IPS-15b (cell line): ENCODE results near the gene GDI2.
"Not testable (repeated sequence)": the region's sequence is repeated elsewhere in the genome, so short reads cannot be mapped to it uniquely, and the experiment has no call there.

ENCODE experiments used
- H3K27me3 ChIP-seq: one replicate; pipeline ENCODE4 v1.6.1; 2013; ENCODE audit warnings: low read length; ENCODE audit not compliant: control insufficient read depth, insufficient read depth
- H3K36me3 ChIP-seq: one replicate; pipeline ENCODE4 v1.6.1; 2013; ENCODE audit warnings: low read length; ENCODE audit not compliant: control insufficient read depth, insufficient read depth
- H3K4me1 ChIP-seq: one replicate; pipeline ENCODE4 v1.6.1; 2013; ENCODE audit warnings: mild to moderate bottlenecking, low read length; ENCODE audit not compliant: control insufficient read depth, insufficient read depth
- H3K4me3 ChIP-seq: one replicate; pipeline ENCODE4 v1.5.1; 2013; ENCODE audit warnings: low read depth, low read length
- H3K9ac ChIP-seq: one replicate; pipeline ENCODE4 v1.6.1; 2013; ENCODE audit warnings: low read depth, mild to moderate bottlenecking, low read length
- H3K9me3 ChIP-seq: one replicate; pipeline ENCODE4 v1.6.1; 2013; ENCODE audit warnings: mild to moderate bottlenecking, low read length; ENCODE audit not compliant: control insufficient read depth, insufficient read depth

Gene GDI2

GRCh38 chr10:5818894-5819293, 5.7 kb upstream of the GDI2 start:
- Histone ChIP-seq H3K36me3 (no peaks in the 10 kb centered on the region), H3K9ac (no peak overlapping the region), H3K4me3 (no peak overlapping the region), H3K27me3 (no peaks in the 10 kb centered on the region), H3K4me1 (no peaks in the 10 kb centered on the region), H3K9me3 (no peaks in the 10 kb centered on the region)

DNA sequence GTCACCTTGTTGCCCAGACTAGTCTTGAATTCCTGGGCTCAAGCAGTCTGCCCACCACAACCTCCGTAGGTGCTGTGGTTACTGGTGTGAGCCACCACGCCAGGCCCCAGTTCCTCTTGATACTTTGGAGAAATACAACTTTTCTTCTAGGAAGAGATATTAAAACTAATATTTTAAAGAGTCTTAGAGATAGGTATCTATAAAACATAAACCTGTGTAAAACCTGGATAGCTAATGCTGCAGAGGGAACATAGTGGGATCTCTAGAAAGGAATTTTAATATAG, 4.8 kb upstream of the GDI2 start:
- no peak overlapping the region for H3K9ac ChIP-seq
- H3K9me3 ChIP-seq = no peaks in the 10 kb centered on the region
- H3K4me3 ChIP-seq = no peak overlapping the region
- H3K36me3 ChIP-seq = no peaks in the 10 kb centered on the region
- H3K27me3 ChIP-seq = no peaks in the 10 kb centered on the region
- H3K4me1 ChIP-seq = no peaks in the 10 kb centered on the region

- H3K9ac ChIP-seq = no peak overlapping the region
- H3K27me3 ChIP-seq = no peaks in the 10 kb centered on the region
- no peaks in the 10 kb centered on the region for H3K9me3 ChIP-seq
- H3K36me3 ChIP-seq = no peaks in the 10 kb centered on the region
- no peaks in the 10 kb centered on the region for H3K4me1 ChIP-seq
- H3K4me3 ChIP-seq = no peak overlapping the region
Observed at GRCh38 chr10:5817322-5818047, 4.3 kb upstream of the GDI2 start.

- Histone ChIP-seq H3K4me3 (no peak overlapping the region), H3K4me1 (peaks cover 2% of the 10 kb centered on the region), H3K27me3 (no peaks in the 10 kb centered on the region), H3K36me3 (no peaks in the 10 kb centered on the region), H3K9me3 (no peaks in the 10 kb centered on the region), H3K9ac (no peak overlapping the region)
Observed at GRCh38 chr10:5816170-5816569, 2.9 kb upstream of the GDI2 start.

GRCh38 chr10:5814110-5815107, 1.2 kb upstream of the GDI2 start:
- H3K9ac ChIP-seq = peak overlapping the region; percentile 96
- peak overlapping the region; percentile 81 for H3K4me3 ChIP-seq
- H3K27me3 ChIP-seq = no peaks in the 10 kb centered on the region
- peaks cover 8% of the 10 kb centered on the region for H3K4me1 ChIP-seq
- no peaks in the 10 kb centered on the region for H3K36me3 ChIP-seq
- no peaks in the 10 kb centered on the region for H3K9me3 ChIP-seq

- Histone ChIP-seq H3K36me3 (no peaks in the 10 kb centered on the region), H3K27me3 (no peaks in the 10 kb centered on the region), H3K9me3 (no peaks in the 10 kb centered on the region), H3K4me1 (peaks cover 9% of the 10 kb centered on the region), H3K4me3 (peak overlapping the region; percentile 90), H3K9ac (peak overlapping the region; percentile 97)
Observed at GRCh38 chr10:5813091-5813340, 218 bp downstream of the GDI2 start.

DNA sequence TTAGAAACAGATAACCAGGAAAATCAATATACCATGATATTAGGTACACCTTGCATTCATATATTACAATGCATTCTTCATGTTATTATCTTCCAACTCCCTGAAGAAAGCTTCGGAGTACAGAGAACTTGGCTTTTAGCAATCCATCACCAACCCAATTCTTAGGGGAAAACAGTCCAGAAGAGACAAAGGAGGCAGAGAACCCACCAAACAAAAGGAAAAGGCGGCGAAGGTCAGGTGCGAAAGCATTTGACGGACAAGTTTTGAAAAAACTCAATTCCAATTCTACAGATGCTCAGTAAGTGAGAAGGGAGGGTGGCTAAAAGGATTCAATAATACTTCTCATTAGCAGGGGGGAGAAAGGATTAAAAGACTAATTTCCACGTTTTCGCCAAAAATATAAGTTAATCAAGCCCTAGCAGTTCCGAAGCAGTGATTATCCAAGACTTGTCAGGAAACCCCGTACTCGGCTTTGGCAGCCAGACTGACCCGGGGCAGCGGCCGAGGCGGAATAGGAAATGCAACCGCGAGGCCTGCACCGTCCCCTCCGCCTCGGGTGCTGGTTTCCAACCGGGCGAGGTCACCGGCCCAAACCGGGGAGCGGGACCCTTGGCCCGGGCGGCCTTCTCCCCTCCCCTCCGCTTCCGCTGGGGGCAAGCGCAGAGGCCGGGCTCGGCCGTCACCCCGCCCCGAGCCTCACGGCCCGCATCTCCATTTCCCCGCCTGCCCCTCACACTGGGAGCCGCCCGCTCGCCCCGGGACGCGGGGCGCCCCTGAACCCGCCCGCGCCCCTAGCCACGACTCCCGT, 747 bp downstream of the GDI2 start:
- Histone ChIP-seq H3K9me3 (no peaks in the 10 kb centered on the region), H3K9ac (peak overlapping the region; percentile 97), H3K27me3 (no peaks in the 10 kb centered on the region), H3K4me1 (peaks cover 10% of the 10 kb centered on the region), H3K4me3 (peak overlapping the region; percentile 90), H3K36me3 (no peaks in the 10 kb centered on the region)

DNA sequence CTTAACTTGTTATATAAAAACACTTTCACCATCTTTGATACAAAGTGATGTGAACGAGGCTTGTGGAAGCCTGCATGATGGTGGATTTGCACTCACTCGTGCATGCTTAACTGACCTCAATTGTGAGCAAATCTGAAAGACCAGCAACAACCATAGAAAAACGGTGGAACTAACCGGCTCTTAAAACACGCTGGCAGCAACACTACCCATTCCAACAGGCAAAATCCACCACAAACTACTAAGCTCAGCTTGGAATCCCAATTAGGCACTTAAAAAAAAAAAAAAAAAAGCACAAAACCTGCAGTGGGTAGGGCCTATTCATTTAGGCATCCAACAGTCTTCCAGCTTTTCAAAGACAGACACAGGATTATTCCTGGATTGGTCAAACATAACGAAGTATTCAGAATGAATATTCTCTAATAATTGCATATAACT, 1.8 kb downstream of the GDI2 start:
- Histone ChIP-seq H3K4me1 (peaks cover 10% of the 10 kb centered on the region), H3K9me3 (no peaks in the 10 kb centered on the region), H3K36me3 (no peaks in the 10 kb centered on the region), H3K9ac (peak overlapping the region; percentile 58), H3K4me3 (peak overlapping the region; percentile 90), H3K27me3 (no peaks in the 10 kb centered on the region)

DNA sequence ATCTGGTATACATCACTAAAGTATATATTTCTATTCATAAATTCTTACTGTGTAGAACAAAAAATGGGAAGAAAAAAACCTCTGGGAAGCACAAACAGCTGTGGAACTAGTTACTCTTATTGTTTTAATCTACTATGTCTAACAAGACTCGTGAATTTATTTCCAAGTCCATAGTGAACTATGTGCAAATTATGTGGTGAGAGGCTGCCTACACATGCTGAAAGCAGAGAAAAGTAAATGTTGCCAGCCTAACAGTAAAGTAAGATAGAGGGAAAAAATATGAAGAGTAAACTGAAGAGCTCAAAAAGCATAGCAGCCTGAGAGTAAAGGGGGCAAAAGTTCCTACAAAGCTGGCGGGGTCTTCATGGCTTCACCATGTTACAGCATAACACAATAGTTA, 3.0 kb downstream of the GDI2 start:
- Histone ChIP-seq H3K36me3 (no peaks in the 10 kb centered on the region), H3K4me3 (peak overlapping the region; percentile 90), H3K9me3 (no peaks in the 10 kb centered on the region), H3K9ac (no peak overlapping the region), H3K4me1 (peaks cover 10% of the 10 kb centered on the region), H3K27me3 (no peaks in the 10 kb centered on the region)

GRCh38 chr10:5809527-5810154, 3.6 kb downstream of the GDI2 start:
- Histone ChIP-seq H3K4me1 (peaks cover 10% of the 10 kb centered on the region), H3K9ac (no peak overlapping the region), H3K36me3 (no peaks in the 10 kb centered on the region), H3K9me3 (no peaks in the 10 kb centered on the region), H3K4me3 (no peak overlapping the region), H3K27me3 (no peaks in the 10 kb centered on the region)

DNA sequence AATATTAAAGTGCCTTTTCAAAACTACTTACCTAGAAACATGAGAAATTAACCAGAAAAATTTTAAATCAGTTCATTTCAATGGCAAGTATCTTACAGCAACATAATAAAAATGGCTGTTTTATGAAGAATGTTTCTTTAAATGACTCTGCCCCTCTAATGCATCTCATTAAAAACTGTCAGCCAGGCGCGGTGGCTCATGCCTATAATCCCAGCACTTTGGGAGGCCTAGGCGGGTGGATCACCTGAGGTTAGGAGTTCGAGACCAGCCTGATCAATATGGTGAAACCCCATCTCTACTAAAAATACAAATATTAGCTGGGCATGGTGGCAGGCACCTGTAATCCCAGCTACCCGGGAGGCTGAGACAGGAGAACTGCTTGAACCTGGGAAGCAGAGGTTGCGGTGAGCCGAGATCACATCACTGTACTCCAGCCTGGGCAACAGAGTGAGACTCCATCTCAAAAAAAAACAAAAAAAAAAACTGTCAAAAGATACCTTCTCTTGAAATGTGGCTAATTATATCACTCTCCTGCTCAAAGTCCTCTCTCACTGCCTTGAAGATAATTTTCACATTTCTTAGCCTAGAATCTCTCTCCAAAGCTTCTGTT, 4.3 kb downstream of the GDI2 start:
- not testable (repeated sequence) for H3K27me3 ChIP-seq, H3K4me1 ChIP-seq, H3K9me3 ChIP-seq, H3K9ac ChIP-seq, H3K4me3 ChIP-seq, H3K36me3 ChIP-seq
